HepG2 (cell line): ENCODE measurements around the gene DOP1B. TPM values are rescaled to one million over a fixed set of nuclear protein-coding genes. Genes with fewer than 3 reads are reported as not detected.

Experiments
- CEBPG ChIP-seq: IDR thresholded peaks from 2 replicates; pipeline ENCODE4 v1.6.1; 2016
- HCFC1 ChIP-seq: fragments of 150-350 bp; IDR thresholded peaks from 2 replicates; pipeline ENCODE4 v1.6.1; 2014; ENCODE audit warnings: low read depth, low read length
- HDAC2 ChIP-seq: sonication (generic); formaldehyde crosslinking; IDR thresholded peaks from 2 replicates; pipeline ENCODE4 v1.4.0; 2020; ENCODE audit warnings: missing genetic modification reagents
- HNF1B ChIP-seq: sonication (generic); formaldehyde crosslinking; IDR thresholded peaks from 2 replicates; pipeline ENCODE4 v1.5.1; 2020; ENCODE audit warnings: mild to moderate bottlenecking, moderate library complexity, missing genetic modification reagents
- HOMEZ ChIP-seq: IDR thresholded peaks from 2 replicates; pipeline ENCODE4 v1.6.1; 2016; ENCODE audit warnings: low read depth
- HOXA3 ChIP-seq: sonication (generic); formaldehyde crosslinking; IDR thresholded peaks from 2 replicates; pipeline ENCODE4 v1.5.0; 2020; ENCODE audit warnings: missing genetic modification reagents
- KLF16 ChIP-seq, 2 experiments: sonication (generic) in 1 of 2; formaldehyde crosslinking in 1 of 2; IDR thresholded peaks; 2 replicates each; pipeline versions ENCODE4 v1.6.1 to v1.8.0; 2016 to 2023; ENCODE audit warnings: missing genetic modification reagents in 2 of 2, missing compliant biosample characterization in 1 of 2
- LCORL ChIP-seq, 2 experiments: fragments of 450-650 bp in 1 of 2; sonication (generic) in 1 of 2; formaldehyde crosslinking in 1 of 2; IDR thresholded peaks; 2 replicates each; pipeline versions ENCODE4 v1.5.0 to v1.6.1; 2017 to 2020; ENCODE audit warnings: antibody characterized with exemption in 1 of 2, missing genetic modification reagents in 1 of 2
- NR2F2 ChIP-seq: IDR thresholded peaks from 2 replicates; pipeline ENCODE4 v1.6.1; 2012; ENCODE audit warnings: low read depth, inconsistent platforms, borderline replicate concordance
- SP1 ChIP-seq, 2 experiments: fragments of 450-650 bp in 1 of 2; sonication (generic) in 1 of 2; formaldehyde crosslinking in 1 of 2; IDR thresholded peaks; 2 replicates each; pipeline versions ENCODE4 v1.4.0 to v1.6.1; 2016 to 2020; ENCODE audit warnings: missing genetic modification reagents in 1 of 2
- U2AF2 ChIP-seq: fragments of 200-400 bp; formaldehyde crosslinking; IDR thresholded peaks from 2 replicates; pipeline ENCODE4 v1.6.1; 2017; ENCODE audit warnings: low read depth, mild to moderate bottlenecking, low read length
- ZIK1 ChIP-seq: sonication (generic); formaldehyde crosslinking; IDR thresholded peaks from 2 replicates; pipeline ENCODE4 v1.5.0; 2020; ENCODE audit warnings: mild to moderate bottlenecking, low read depth, missing genetic modification reagents, borderline replicate concordance
- ZNF24 ChIP-seq: fragments of 450-650 bp; IDR thresholded peaks from 2 replicates; pipeline ENCODE4 v1.6.1; 2017; ENCODE audit warnings: antibody characterized with exemption, mild to moderate bottlenecking
- ZNF557 ChIP-seq: sonication (generic); formaldehyde crosslinking; IDR thresholded peaks from 2 replicates; pipeline ENCODE4 v1.4.0; 2020; ENCODE audit warnings: missing genetic modification reagents
- ZNF646 ChIP-seq: sonication (generic); formaldehyde crosslinking; IDR thresholded peaks from 2 replicates; pipeline ENCODE4 v1.9.0; 2021; ENCODE audit warnings: mild to moderate bottlenecking, missing genetic modification reagents
- ZNF652 ChIP-seq: IDR thresholded peaks from 2 replicates; pipeline ENCODE4 v1.6.1; 2016; ENCODE audit warnings: low read depth, borderline replicate concordance
- ZNF782 ChIP-seq: sonication (generic); formaldehyde crosslinking; IDR thresholded peaks from 2 replicates; pipeline ENCODE4 v1.4.0; 2020; ENCODE audit warnings: missing genetic modification reagents, mild to moderate bottlenecking, borderline replicate concordance
- ZSCAN9 ChIP-seq: IDR thresholded peaks from 2 replicates; pipeline ENCODE4 v1.6.1; 2016; ENCODE audit warnings: borderline replicate concordance
- polyA plus RNA-seq, 8 experiments: library from polyadenylated mRNA; depleted of rRNA in 3 of 8; stranded (reverse) in 7 of 8; unstranded in 1 of 8; fragments of >200 nt; fragmentation: Illumina TruSeq in 4 of 8; extraction: Trizol in 4 of 8; gene quantifications; 2 replicates each; pipeline versions ENCODE4 v1.2.1 to v1.2.3, GENCODE V29; 2011 to 2016; ENCODE audit warnings: low read depth in 4 of 8, missing spikeins in 1 of 8, mixed read lengths in 1 of 8; ENCODE audit not compliant: insufficient read depth in 1 of 8
- total RNA-seq, 5 experiments: library from RNA; depleted of rRNA; stranded (reverse); fragments of >200 nt; fragmentation: Illumina TruSeq; extraction: Trizol; gene quantifications; 2 replicates each; pipeline ENCODE4 v1.2.3, GENCODE V29; 2016; ENCODE audit warnings: low read depth in 1 of 5

DOP1B gene
- total and polyA plus RNA-seq, 2 of the 13 experiments (the other 11 are each of a cell fraction or from before 2014, with no cell fraction given): 2.8 to 3.2 TPM

GRCh38 chr21:36163750-36164741 is 7.4 kb downstream of the DOP1B start (continued):
- peak; percentile 52 for TF ChIP-seq CEBPG (CRISPR knock-in tag)
- TF ChIP-seq ZIK1: no peak
- no peak for TF ChIP-seq U2AF2
- TF ChIP-seq SP1 (IDR thresholded peaks at IDR 0.05): no peak
- TF ChIP-seq SP1 (CRISPR knock-in tag; IDR thresholded peaks at IDR 0.05): no peak
- TF ChIP-seq HOXA3 (CRISPR knock-in tag): peak; percentile 55; the same call in 1 of the 2 replicates
- peak; percentile 75; the same call in 1 of the 2 replicates for TF ChIP-seq HDAC2 (CRISPR knock-in tag)
- 0 out of 4 replicates have a peak, but pooled peaks of 1 of the 2 experiments have one; percentile 36 for TF ChIP-seq KLF16 (CRISPR knock-in tag; IDR thresholded peaks at IDR 0.05)
- no peak for TF ChIP-seq LCORL (IDR thresholded peaks at IDR 0.05)
- TF ChIP-seq LCORL (CRISPR knock-in tag; IDR thresholded peaks at IDR 0.05): peak; percentile 64; the same call in 1 of the 2 replicates
- peak; percentile 86; the same call in 1 of the 2 replicates for TF ChIP-seq ZNF646 (CRISPR knock-in tag)
- TF ChIP-seq ZNF782 (CRISPR knock-in tag): no peak
- no peak for TF ChIP-seq HCFC1
- TF ChIP-seq ZNF652 (CRISPR knock-in tag): 0 out of 2 replicates have a peak, but pooled peaks have one; percentile 11
- TF ChIP-seq HOMEZ (CRISPR knock-in tag): peak; percentile 66
- TF ChIP-seq HNF1B: peak; percentile 55; the same call in 1 of the 2 replicates
- TF ChIP-seq ZNF24: no peak
- TF ChIP-seq ZSCAN9 (CRISPR knock-in tag): 0 out of 2 replicates have a peak, but pooled peaks have one; percentile 53
- TF ChIP-seq NR2F2: peak; percentile 70; the same call in 1 of the 2 replicates
- 0 out of 2 replicates have a peak, but pooled peaks have one; percentile 32 for TF ChIP-seq ZNF557
